ENCODE measurements around the gene CD1B. TPM values are rescaled to one million over a fixed set of nuclear protein-coding genes. Genes with fewer than 3 reads are reported as not detected.

CD1B gene
- total RNA-seq, 6 experiments from 2014 or later, result not detected

Other genes starting within 250 kb of the CD1B start
- gene CD1D, start 150.6 kb downstream of the CD1B start, total RNA-seq, result 1 to 10 TPM; 5.4 to 8.9 (median 7.1) TPM
- not detected for gene CD1A, start 77.1 kb downstream of the CD1B start, total RNA-seq
- gene CD1C, start 41.6 kb downstream of the CD1B start, total RNA-seq, result under 1 TPM in 3 of 6 experiments, not detected in 3; 0.24 to 0.60 (median 0.31) TPM
- under 1 TPM in 1 of 6 experiments, not detected in 5; 0.58 TPM for gene CD1E, start 22.4 kb upstream of the CD1B start, total RNA-seq
- not detected for gene OR10T2, start 67.9 kb upstream of the CD1B start, total RNA-seq
- not detected for gene OR10K2, start 94.7 kb upstream of the CD1B start, total RNA-seq
- not detected for gene OR10K1, start 130.3 kb upstream of the CD1B start, total RNA-seq
- not detected for gene OR10R2, start 140.7 kb upstream of the CD1B start, total RNA-seq
- not detected for gene OR6Y1, start 222.9 kb upstream of the CD1B start, total RNA-seq
- not detected for gene OR6P1, start 239.0 kb upstream of the CD1B start, total RNA-seq
- gene OR10X1, start 248.4 kb upstream of the CD1B start, total RNA-seq, result not detected